Esophagus squamous epithelium (tissue), 5 donors: ENCODE measurements around the gene ERVMER34-1. TPM values are rescaled to one million over a fixed set of nuclear protein-coding genes. Genes with fewer than 3 reads are reported as not detected.

Source experiments
- DNase-seq: peaks from one replicate; lab custom pipeline; 2025; lab: John Stamatoyannopoulos, UW
- H3K27ac ChIP-seq, 4 donors: fragments of 200-600 bp; sonication (generic); one replicate each; pipeline ENCODE4 v1.5.1; 2016 to 2019; ENCODE audit warnings: mild to moderate bottlenecking in 1 of 4
- H3K27me3 ChIP-seq, 4 donors: fragments of 200-600 bp; sonication (generic); 1 replicate in 3 of 4; 2 replicates in 1 of 4; pipeline versions ENCODE4 v1.5.1 to v1.6.0; 2017 to 2021; ENCODE audit warnings: antibody characterized with exemption in 1 of 4
- H3K36me3 ChIP-seq, 3 donors: fragments of 200-600 bp; sonication (generic); one replicate each; pipeline ENCODE4 v1.5.1; 2016 to 2019
- H3K4me1 ChIP-seq, 3 donors: fragments of 200-600 bp; sonication (generic); one replicate each; pipeline ENCODE4 v1.5.1; 2017 to 2019
- H3K4me3 ChIP-seq, 4 donors: fragments of 200-600 bp; sonication (generic); 1 replicate in 3 of 4; 2 replicates in 1 of 4; pipeline ENCODE4 v1.5.1; 2016 to 2019; ENCODE audit warnings: mild to moderate bottlenecking in 2 of 4, moderate library complexity in 1 of 4
- H3K9me3 ChIP-seq, 3 donors: fragments of 200-600 bp; sonication (generic); one replicate each; pipeline ENCODE4 v1.5.1; 2016 to 2019
- POLR2A ChIP-seq, 4 donors: fragments of 450-650 bp; IDR thresholded peaks; one replicate each; pipeline ENCODE4 v1.6.1; 2017; ENCODE audit warnings: antibody characterized with exemption in 4 of 4, mild to moderate bottlenecking in 4 of 4, moderate library complexity in 3 of 4
- WGBS, 2 donors: methylation state at CpG; one replicate each; pipeline ENCODE4 v1.1.5; 2018; 5-methylcytosine and 5-hydroxymethylcytosine counted together
- intact Hi-C: fragments of 100-400 bp; cut with DNase I; formaldehyde crosslinking; loops from one replicate; pipeline ENCODE4 v1.15.0; 2022
- total RNA-seq, 4 donors: library from RNA; depleted of rRNA; stranded (reverse); fragments of >200 nt; gene quantifications; one replicate each; pipeline ENCODE4 v1.1.0, GENCODE V29; 2016
- TF ChIP-seq, protein P1 (sequence below), 6 experiments: fragments of 450-650 bp in 4 of 6; fragments of 200-600 bp in 2 of 6; sonication (generic) in 2 of 6; IDR thresholded peaks; one replicate each; pipeline ENCODE4 v1.5.1; 2016 to 2019; ENCODE audit warnings: antibody characterized with exemption in 6 of 6, mild to moderate bottlenecking in 4 of 6, moderate library complexity in 4 of 6
- donor health status: DM: yes; HTN: yes; CAD: no.

ERVMER34-1 gene
- total RNA-seq, 4 donors from 2014 or later = 0.91 to 5.2 (median 2.1) TPM

DNA sequence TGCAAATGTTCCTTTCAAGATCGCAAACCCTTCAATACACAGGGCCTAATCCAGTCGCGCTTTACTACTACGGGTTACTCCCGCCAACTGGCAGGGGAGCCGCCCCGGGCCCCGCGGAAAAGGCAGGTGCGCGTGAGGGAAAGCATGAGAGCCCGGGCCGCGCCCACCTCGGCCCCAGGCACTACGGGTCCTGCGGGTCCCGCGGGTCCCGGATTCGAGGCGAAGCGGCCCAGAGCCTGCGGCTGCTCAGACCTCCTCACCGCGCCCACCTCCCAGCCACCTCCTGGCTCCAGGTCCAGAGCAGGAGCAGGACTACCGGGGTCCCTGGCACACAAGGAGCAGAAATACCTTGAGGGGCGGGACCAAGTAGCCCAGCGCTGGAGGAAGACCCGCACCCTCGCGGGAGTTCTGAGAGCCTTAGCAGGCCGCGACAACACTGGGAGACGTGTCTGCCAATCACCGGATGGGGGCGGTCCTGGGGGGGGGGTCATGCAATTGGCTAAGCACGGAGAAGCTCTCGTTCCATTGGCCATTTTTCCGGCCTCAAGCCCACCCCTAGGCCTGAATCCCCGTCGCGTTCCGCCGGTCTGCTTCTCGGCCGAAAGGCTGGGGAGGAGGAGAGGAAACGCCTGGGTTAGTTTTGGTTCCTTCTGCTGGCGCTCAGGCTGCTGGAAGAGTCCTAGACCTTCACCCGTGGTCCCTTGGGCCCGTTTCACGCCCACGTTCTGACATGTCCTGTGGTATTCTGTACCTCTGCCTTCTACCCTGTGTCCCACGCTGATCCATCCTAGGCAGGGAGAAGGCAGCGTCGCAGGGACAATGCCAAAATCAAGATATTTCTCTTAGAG is 29.0 kb downstream of the ERVMER34-1 start:
- TF ChIP-seq POLR2A (IDR thresholded peaks at IDR 0.05) = peak in 2 of 4 donors; percentile 63 to 71
- TF ChIP-seq, protein P1, sequence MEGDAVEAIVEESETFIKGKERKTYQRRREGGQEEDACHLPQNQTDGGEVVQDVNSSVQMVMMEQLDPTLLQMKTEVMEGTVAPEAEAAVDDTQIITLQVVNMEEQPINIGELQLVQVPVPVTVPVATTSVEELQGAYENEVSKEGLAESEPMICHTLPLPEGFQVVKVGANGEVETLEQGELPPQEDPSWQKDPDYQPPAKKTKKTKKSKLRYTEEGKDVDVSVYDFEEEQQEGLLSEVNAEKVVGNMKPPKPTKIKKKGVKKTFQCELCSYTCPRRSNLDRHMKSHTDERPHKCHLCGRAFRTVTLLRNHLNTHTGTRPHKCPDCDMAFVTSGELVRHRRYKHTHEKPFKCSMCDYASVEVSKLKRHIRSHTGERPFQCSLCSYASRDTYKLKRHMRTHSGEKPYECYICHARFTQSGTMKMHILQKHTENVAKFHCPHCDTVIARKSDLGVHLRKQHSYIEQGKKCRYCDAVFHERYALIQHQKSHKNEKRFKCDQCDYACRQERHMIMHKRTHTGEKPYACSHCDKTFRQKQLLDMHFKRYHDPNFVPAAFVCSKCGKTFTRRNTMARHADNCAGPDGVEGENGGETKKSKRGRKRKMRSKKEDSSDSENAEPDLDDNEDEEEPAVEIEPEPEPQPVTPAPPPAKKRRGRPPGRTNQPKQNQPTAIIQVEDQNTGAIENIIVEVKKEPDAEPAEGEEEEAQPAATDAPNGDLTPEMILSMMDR (IDR thresholded peaks at IDR 0.05) = peak in 2 of 6 experiments; percentile 2 to 17
- Histone ChIP-seq H3K27ac (peak overlapping the region; percentile 83 to 94 (median 92)), H3K9me3 (no peaks in the 10 kb centered on the region), H3K36me3 (peaks cover 0 to 16% (median 0%) of the 10 kb centered on the region in 3 donors), H3K4me3 (peak overlapping the region; percentile 65 to 95 (median 88)), H3K4me1 (peaks cover 7 to 16% (median 8%) of the 10 kb centered on the region in 3 donors), H3K27me3 (no peaks in the 10 kb centered on the region)
- DNase-seq = peak; percentile 88
- intact Hi-C loops = loop anchor here (10.0 kb wide), 1 partner anchor 143 kb away; the partner anchor contains the start of gene RASL11B
- WGBS, 2 donors = 0 to 1% methylated on average over 20 to 25 of the region's 56 CpGs

DNA sequence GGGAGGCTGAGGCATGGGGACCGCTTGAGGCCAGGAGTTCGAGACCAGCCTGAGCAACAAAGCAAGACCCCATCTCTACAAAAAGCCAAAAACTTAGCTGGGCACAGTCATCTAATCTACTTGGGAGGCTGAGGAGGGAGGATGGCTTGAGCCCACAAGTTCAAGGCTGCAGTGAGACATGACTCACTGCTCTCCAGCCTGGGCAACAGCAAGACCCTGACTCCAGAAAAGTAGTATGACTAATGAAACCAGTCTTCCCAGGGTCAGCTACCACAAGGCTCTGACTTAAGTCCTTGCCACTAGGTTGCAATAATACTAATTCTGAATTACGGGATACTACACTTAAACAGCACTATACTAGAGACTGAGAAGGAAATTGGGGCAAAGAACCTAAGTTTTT is 33.1 kb downstream of the ERVMER34-1 start:
- 88 to 96% methylated on average over 3 of the region's 3 CpGs for WGBS, 2 donors
- TF ChIP-seq, protein P1 (IDR thresholded peaks at IDR 0.05) = no peak
- no peak for TF ChIP-seq POLR2A (IDR thresholded peaks at IDR 0.05)
- H3K27ac ChIP-seq = no peak overlapping the region
- H3K4me3 ChIP-seq = no peak overlapping the region
- H3K9me3 ChIP-seq = no peaks in the 10 kb centered on the region
- peaks cover 13 to 42% (median 26%) of the 10 kb centered on the region in 3 donors for H3K4me1 ChIP-seq
- no peaks in the 10 kb centered on the region for H3K27me3 ChIP-seq
- intact Hi-C loops = no loop called here
- peaks cover 0 to 54% (median 8%) of the 10 kb centered on the region in 3 donors for H3K36me3 ChIP-seq
- no peak for DNase-seq

DNA sequence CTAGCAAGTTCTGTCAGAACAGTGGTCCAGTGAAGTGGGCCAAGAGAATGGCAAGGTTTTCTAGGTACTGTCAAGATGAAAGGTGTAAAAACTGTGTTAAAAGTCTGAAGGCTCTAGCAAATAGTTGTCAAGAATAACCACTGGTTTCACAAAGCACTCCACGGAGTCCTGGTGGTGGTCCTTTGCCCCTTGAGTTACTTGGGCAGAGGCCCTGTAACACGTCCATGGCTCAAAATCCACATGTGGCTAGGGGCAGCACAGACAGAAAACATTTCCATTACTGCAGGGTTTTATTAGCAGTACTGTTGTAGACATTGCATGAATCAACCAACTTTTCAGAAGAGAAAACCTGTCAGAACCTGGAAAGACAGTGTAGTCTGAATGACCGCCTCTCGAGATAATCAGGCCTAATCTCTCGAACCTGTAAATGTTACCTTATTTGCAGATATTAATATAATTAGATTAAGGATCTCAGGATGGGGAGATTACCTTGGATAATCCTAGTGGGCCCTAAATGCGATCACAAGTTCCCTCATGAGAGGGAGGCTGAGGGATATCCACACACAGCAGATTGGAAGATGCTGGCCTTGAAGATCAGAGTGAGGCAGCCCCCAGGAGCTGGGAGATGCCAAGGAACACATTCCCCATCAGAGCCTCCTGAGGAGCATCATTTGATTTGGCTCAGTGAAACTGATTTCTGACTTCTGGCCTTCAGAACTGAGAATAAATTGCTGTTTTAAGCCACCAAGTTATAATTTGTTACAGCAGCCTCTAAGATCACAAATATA is 34.7 kb downstream of the ERVMER34-1 start:
- TF ChIP-seq, protein P1 (IDR thresholded peaks at IDR 0.05) = no peak
- DNase-seq = no peak
- H3K9me3 ChIP-seq = no peaks in the 10 kb centered on the region
- intact Hi-C loops = no loop called here
- WGBS, 2 donors = 92 to 95% methylated on average over 6 of the region's 6 CpGs
- H3K4me1 ChIP-seq = peaks cover 6 to 40% (median 22%) of the 10 kb centered on the region in 3 donors
- H3K27ac ChIP-seq = no peak overlapping the region
- peaks cover 0 to 54% (median 8%) of the 10 kb centered on the region in 3 donors for H3K36me3 ChIP-seq
- H3K27me3 ChIP-seq = no peaks in the 10 kb centered on the region
- H3K4me3 ChIP-seq = no peak overlapping the region

DNA sequence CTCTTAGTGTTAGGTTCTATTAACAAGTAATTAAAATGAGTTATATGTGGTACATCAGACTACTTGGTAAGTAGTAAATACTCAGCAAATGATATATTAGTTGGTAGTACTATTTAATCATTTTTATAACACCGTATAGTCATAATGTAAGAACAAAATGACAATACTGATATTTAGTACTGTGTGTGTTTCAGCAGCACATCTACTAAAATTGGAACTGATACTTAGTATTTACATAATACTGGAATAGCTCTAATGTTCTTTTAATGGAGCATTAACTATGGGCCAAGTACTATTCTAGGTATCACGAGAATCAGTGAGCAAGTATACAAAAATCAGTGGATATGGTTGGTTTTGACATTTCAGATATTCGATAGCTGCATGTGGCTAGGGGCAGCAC is 35.3 kb downstream of the ERVMER34-1 start:
- TF ChIP-seq POLR2A (IDR thresholded peaks at IDR 0.05) = no peak
- no peak overlapping the region for H3K4me3 ChIP-seq
- no peaks in the 10 kb centered on the region for H3K27me3 ChIP-seq
- WGBS, 2 donors = 75 to 86% methylated on average over 3 of the region's 3 CpGs
- intact Hi-C loops = no loop called here
- H3K4me1 ChIP-seq = peaks cover 5 to 42% (median 20%) of the 10 kb centered on the region in 3 donors
- no peak overlapping the region for H3K27ac ChIP-seq
- no peaks in the 10 kb centered on the region for H3K9me3 ChIP-seq
- DNase-seq = no peak
- peaks cover 0 to 54% (median 8%) of the 10 kb centered on the region in 3 donors for H3K36me3 ChIP-seq

DNA sequence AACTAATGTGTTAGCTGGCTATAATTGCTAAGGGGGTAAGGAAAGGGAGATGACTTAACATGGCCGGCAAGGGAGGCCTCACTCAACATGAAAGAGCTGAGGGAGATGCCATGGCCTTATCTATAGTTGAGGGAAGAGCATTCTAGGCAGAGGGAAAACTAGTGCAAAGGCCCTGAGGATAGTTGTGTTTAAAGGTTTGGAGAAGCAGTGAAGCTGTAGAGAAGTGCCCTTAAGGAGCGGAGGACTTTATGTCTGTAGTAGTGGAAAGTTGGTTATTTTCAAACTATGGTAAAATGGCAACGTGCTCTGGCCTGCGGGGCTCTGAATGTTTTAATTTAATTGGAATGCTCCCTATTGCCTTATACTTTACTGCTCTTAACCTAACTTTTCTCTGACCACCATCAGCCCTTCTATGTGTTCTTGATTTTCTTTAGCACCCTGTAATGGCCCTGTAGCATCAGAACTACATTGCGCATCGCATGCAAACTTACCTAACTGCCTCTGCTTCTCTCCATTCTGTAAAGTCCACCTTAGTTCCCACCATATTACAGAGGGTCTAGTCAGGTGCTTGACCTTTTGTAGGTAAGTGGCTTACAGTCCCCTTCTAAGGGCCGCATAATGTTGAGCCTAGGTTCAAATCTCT is 35.8 kb downstream of the ERVMER34-1 start:
- TF ChIP-seq, protein P1 (IDR thresholded peaks at IDR 0.05) = no peak
- TF ChIP-seq POLR2A (IDR thresholded peaks at IDR 0.05) = no peak
- Histone ChIP-seq H3K9me3 (no peaks in the 10 kb centered on the region), H3K4me1 (peaks cover 5 to 45% (median 20%) of the 10 kb centered on the region in 3 donors), H3K27me3 (no peaks in the 10 kb centered on the region), H3K27ac (no peak overlapping the region), H3K36me3 (peaks cover 0 to 53% (median 8%) of the 10 kb centered on the region in 3 donors), H3K4me3 (no peak overlapping the region)
- intact Hi-C loops = no loop called here
- DNase-seq = no peak
- WGBS, 2 donors = 86 to 92% methylated on average over 7 of the region's 7 CpGs
